Measurements from ENCODE around the gene BFAR. TPM values are rescaled to one million over a fixed set of nuclear protein-coding genes. Genes with fewer than 3 reads are reported as not detected.
A peak's percentile ranks its signal among the peaks of the same experiment; 100 is the strongest.
"Not testable (repeated sequence)": the region's sequence is repeated elsewhere in the genome, so short reads cannot be mapped to it uniquely, and the experiment has no call there.

The BFAR gene
- total RNA-seq, 2 experiments from 2014 or later, result 62.0 to 68.3 TPM

DNA sequence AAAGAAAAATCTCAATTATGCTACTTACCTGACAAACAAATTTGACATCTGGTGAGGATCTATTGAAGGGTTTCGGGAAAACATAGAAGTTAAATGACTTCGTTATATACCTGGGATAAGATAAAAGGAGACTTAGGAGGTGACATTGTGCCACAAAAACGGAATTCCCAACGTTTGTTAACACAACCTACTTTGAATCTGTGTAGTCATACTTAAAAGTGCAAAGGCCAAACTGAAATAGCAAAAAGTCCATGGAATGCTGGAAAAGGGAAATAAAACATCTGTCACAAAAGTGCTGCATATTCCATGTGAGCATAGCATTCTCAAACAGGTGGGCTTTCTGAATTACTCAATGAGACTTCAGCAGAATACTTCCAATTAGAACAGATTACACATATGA lies 5.7 kb upstream of the BFAR start:
- H3K4me1 Mint-ChIP-seq, result peaks cover 43% of the 10 kb centered on the region
- H3K27ac Mint-ChIP-seq, result no peak overlapping the region
- peaks cover 39% of the 10 kb centered on the region for H3K36me3 Mint-ChIP-seq (ENCODE audit: low read depth)
- POLR2A ChIA-PET, result no interaction called here
- peaks cover 2% of the 10 kb centered on the region for H3K9me3 Mint-ChIP-seq
- H3K27me3 Mint-ChIP-seq, result no peaks in the 10 kb centered on the region
- no peak for DNase-seq
- CTCF ChIA-PET, result interaction anchor here (1.4 kb wide), 1 partner anchor 16 kb away, joined by 4 read pairs; no protein-coding TSS in a partner anchor
- H3K4me3 Mint-ChIP-seq, result no peak overlapping the region

DNA sequence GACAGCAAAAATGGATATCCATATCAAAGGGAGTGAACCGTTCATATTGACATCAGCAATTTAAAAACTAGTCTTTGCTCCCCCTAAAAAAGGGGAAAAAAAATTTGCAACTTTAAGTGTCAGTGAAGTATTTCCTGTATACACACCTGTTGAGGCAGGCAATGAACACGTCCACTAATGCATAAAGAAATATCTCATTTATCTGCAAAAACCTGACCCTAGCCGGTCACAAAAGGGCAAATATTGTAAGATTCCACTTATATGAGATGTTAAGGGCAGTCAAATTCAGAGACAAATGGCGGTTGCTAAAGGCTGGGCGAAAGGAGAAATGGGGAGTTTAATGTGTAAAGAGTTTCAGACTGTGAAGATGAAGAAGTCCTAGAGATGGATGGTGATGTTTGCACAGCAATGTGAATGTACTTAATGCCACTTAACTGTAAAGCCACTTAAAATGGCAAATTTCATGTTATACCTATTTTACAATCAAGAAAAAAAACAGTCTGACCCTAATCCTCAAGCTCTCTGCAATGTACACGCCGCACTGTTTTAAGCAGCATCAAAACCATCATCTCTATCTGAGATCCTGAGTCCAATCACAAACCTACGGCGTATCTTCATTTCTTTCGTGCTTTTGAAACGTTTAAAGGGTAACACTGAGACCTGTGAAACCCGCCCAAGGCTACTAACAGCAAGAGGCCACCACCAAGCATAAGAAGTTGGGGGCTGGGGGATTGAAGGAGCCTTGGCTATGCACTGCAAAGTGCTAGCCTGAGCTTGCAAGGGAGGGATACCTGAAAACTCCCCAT lies 3.7 kb upstream of the BFAR start:
- DNase-seq, result no peak
- peaks cover 2% of the 10 kb centered on the region for H3K9me3 Mint-ChIP-seq
- peaks cover 46% of the 10 kb centered on the region for H3K4me1 Mint-ChIP-seq
- ChIA-PET CTCF (no interaction called here), POLR2A (no interaction called here)
- H3K36me3 Mint-ChIP-seq (ENCODE audit: low read depth), result peaks cover 37% of the 10 kb centered on the region
- peak overlapping the region; percentile 96 for H3K27ac Mint-ChIP-seq
- peak overlapping the region; percentile 89 for H3K4me3 Mint-ChIP-seq
- no peaks in the 10 kb centered on the region for H3K27me3 Mint-ChIP-seq

DNA sequence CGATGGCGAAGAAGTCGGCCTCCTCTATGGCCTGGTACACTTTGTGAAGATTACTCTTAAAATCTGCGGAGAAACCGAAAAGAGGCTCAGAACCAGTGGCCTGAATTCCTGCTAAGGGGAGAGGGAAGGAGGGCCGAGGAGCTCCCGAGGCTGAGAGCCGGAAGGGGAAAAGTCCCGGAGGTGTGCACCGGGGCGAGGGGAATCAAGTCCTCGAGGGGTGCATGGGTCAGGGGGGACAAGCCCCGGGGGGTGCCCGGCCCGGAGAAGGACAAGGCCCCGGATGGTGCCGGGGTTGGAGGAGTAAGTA lies 3.2 kb upstream of the BFAR start:
- POLR2A ChIA-PET, result no interaction called here
- peak overlapping the region; percentile 96 for H3K27ac Mint-ChIP-seq
- CTCF ChIA-PET, result interaction anchor here (1.0 kb wide), 1 partner anchor 14 kb away, joined by 6 read pairs; no protein-coding TSS in a partner anchor
- H3K36me3 Mint-ChIP-seq (ENCODE audit: low read depth), result peaks cover 35% of the 10 kb centered on the region
- peak overlapping the region; percentile 89 for H3K4me3 Mint-ChIP-seq
- no peak for DNase-seq
- peaks cover 2% of the 10 kb centered on the region for H3K9me3 Mint-ChIP-seq
- H3K4me1 Mint-ChIP-seq, result peaks cover 52% of the 10 kb centered on the region
- no peaks in the 10 kb centered on the region for H3K27me3 Mint-ChIP-seq

DNA sequence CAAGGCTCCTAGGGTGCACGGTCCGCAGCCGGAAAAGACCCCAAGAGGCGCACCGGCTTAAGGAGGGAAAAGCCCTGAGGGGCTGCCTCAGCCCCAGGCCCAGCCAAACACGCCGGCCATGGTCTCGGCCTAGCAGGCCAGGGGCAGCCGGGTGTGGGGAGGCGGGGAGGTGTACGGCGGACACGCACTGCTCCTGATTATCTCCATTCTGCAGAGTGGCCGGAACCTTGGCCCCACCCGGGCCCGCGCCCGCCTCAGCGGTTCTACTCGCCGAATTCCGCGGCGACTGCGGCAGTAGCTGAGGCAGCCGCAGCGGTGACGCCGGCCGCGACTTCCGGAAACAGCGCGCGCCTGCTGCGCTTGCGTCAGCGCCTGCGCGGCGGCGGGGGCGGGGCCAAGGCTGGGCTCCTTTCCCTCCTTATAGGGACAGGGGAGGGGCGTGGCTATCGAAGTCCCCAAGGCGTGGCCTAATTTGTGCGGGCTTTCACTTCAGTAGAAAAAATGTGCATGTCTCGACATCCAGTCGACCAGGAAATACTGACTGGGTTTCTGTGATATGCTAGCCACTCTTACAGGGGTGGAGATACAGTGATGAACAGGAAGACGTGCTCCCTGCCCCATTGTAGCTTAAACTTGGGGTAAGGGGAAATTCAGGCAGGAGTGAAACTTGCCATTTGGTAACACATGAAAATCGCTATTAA lies 2.7 kb upstream of the BFAR start, which contains the start of gene PARN:
Gene PARN, minus strand, starts transcription at position 342 of the 701 bp plus-strand sequence. Its CDS starts 135 bp downstream, at position 207.
- CTCF ChIA-PET, result interaction anchor here (1.0 kb wide), 1 partner anchor 13 kb away, joined by 6 read pairs; no protein-coding TSS in a partner anchor

DNA sequence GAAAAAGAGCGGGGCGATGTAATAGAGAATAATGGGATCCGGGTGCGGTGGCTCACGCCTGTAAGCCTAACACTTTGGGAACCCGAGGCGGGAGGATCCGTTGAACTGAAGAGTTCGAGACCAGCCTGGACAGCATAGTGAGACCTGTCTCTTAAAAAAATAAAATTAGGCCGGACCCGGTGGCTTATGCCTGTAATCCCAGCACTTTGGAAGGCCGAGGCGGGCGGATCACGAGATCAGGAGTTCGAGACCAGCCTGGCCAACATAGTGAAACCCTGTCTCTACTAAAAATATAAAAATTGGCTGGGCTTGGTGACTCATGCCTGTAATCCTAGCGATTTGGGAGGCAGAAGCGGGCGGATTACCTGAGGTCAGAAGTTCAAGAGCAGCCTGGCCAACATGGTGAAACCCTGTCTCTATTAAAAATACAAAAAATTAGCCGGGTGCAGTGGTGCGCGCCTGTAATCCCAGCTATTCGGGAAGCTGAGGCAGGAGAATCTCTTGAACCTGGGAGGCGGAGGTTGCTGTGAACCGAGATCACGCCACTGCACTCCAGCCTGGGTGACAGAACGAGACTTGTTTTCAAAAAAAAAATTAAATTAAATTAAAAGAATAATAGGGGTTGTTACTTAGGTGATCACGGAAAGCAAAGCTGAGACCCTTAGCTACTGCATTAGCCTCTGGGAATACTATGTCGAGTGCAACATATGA lies 2.0 kb upstream of the BFAR start:
- POLR2A ChIA-PET, DNase-seq, H3K9me3 Mint-ChIP-seq, H3K27me3 Mint-ChIP-seq: not testable (repeated sequence)
- peaks cover 57% of the 10 kb centered on the region for H3K4me1 Mint-ChIP-seq
- peaks cover 30% of the 10 kb centered on the region for H3K36me3 Mint-ChIP-seq (ENCODE audit: low read depth)
- H3K27ac Mint-ChIP-seq, result peak overlapping the region; percentile 96
- CTCF ChIA-PET, result interaction anchor here (1.0 kb wide), 1 partner anchor 13 kb away, joined by 6 read pairs; no protein-coding TSS in a partner anchor
- peak overlapping the region; percentile 89 for H3K4me3 Mint-ChIP-seq

More for the DNA sequence above, 2.7 kb upstream of the BFAR start, which contains the start of gene PARN:
- Mint-ChIP-seq H3K4me1 (peaks cover 57% of the 10 kb centered on the region), H3K27me3 (no peaks in the 10 kb centered on the region), H3K27ac (peak within 1 kb of the TSS; percentile 96), H3K9me3 (peaks cover 2% of the 10 kb centered on the region), H3K36me3 (ENCODE audit: low read depth) (peaks cover 35% of the 10 kb centered on the region), H3K4me3 (peak within 1 kb of the TSS; percentile 89)
- DNase-seq, result peak; percentile 98
- POLR2A ChIA-PET, result no interaction called here

DNA sequence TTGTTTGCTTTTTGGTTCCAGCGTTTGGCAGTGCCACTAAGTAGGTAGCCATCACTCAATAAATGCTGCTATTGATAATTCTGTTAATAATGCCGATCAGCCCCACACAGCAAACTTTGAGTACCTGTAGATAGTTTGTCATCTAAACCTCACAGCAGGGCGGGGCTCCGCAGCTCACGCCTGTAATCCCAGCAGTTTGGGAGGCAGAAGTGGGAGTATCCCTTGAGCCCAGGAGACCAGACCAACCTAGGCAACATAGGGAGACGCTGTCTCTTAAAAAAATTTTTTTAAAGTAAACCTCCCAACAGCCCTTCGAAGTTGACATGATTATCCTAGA lies 1.6 kb downstream of the BFAR start:
- peak overlapping the region; percentile 71 for H3K27ac Mint-ChIP-seq
- POLR2A ChIA-PET, result interaction anchor here (0.6 kb wide), 1 partner anchor 11 kb away, joined by 3 read pairs; no protein-coding TSS in a partner anchor
- CTCF ChIA-PET, result no interaction called here
- peaks cover 2% of the 10 kb centered on the region for H3K9me3 Mint-ChIP-seq
- no peak for DNase-seq
- peak overlapping the region; percentile 99 for H3K4me3 Mint-ChIP-seq
- H3K36me3 Mint-ChIP-seq (ENCODE audit: low read depth), result peaks cover 28% of the 10 kb centered on the region
- H3K4me1 Mint-ChIP-seq, result peaks cover 45% of the 10 kb centered on the region
- H3K27me3 Mint-ChIP-seq, result no peaks in the 10 kb centered on the region

DNA sequence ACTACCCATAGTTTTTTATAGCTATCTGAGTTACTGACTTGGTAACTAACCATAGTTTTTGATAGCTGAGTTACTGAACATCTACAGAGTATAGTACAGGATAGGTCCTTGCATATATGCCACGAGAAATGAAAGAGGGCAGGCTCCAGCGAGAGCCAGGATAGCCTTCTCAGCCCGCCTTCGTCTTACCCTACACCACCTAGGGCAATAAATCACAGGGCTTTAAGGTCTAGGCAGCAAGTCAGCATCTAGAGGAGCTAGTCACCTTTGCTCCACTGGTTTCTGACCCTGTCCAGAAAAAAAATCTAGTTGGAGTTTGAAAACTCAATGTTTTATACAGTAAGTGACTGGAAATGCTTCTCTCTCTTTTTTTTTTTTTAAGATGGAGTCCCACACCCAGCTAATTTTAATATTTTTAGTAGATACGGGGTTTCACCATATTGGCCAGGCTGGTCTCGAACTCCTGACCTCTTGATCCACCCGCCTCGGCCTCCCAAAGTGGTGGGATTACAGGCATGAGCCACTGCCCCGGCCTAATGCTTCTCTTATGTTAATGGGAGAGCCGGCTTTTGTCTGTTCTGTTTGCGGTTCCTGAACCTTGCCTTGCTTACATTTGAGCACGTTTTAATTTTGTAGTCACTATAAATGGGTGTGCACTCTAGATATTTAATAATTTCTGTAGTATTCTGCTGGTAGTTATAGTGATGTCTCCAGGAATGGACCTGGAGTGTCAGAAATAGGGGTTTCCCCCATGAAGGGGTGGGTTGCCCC lies 2.8 kb downstream of the BFAR start:
- H3K4me3 Mint-ChIP-seq, result no peak overlapping the region
- no peaks in the 10 kb centered on the region for H3K27me3 Mint-ChIP-seq
- ChIA-PET CTCF (no interaction called here), POLR2A (no interaction called here)
- peak overlapping the region; percentile 25 for H3K27ac Mint-ChIP-seq
- H3K36me3 Mint-ChIP-seq (ENCODE audit: low read depth), result peaks cover 35% of the 10 kb centered on the region
- H3K4me1 Mint-ChIP-seq, result peaks cover 42% of the 10 kb centered on the region
- DNase-seq, result no peak
- no peaks in the 10 kb centered on the region for H3K9me3 Mint-ChIP-seq

DNA sequence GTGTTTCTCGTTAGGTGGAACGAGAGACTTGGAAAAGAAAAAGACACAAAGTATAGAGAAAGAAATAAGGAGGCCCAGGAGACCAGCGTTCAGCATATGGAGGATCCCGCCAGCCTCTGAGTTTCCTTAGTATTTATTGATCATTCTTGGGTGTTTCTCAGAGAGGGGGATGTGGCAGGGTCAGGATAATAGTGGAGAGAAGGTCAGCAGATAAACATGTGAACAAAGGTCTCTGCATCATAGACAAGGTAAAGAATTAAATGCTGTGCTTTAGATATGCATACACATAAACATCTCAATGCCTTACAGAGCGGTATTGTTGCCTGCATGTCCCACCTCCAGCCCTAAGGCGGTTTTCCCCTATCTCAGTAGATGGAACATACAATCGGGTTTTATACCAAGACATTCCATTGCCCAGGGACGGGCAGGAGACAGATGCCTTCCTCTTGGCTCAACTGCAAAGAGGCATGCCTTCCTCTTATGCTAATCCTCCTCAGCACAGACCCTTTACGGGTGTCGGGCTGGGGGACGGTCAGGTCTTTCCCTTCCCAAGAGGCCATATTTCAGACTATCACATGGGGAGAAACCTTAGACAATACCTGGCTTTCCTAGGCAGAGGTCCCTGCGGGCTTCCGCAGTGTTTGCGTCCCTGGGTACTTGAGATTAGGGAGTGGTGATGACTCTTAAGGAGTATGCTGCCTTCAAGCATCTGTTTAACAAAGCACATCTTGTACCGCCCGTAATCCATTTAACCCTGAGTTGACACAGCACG lies 3.6 kb downstream of the BFAR start:
- peak overlapping the region; percentile 25 for H3K27ac Mint-ChIP-seq
- peaks cover 39% of the 10 kb centered on the region for H3K4me1 Mint-ChIP-seq
- DNase-seq, H3K9me3 Mint-ChIP-seq, POLR2A ChIA-PET, H3K4me3 Mint-ChIP-seq, CTCF ChIA-PET, H3K27me3 Mint-ChIP-seq: not testable (repeated sequence)
- H3K36me3 Mint-ChIP-seq (ENCODE audit: low read depth), result peaks cover 35% of the 10 kb centered on the region

DNA sequence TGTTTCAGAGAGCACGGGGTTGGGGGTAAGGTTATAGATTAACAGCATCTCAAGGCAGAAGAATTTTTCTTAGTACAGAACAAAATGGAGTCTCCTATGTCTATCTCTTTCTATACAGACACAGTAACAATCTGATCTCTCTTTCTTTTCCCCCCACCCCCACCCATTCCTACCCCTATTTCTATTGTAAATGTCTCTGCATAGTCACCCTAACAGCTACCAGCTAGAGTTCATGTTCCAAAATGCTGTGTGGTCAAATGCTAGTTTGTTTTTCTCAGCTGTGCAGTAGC lies 4.1 kb downstream of the BFAR start:
- POLR2A ChIA-PET, CTCF ChIA-PET, DNase-seq, H3K27ac Mint-ChIP-seq, H3K27me3 Mint-ChIP-seq, H3K9me3 Mint-ChIP-seq, H3K4me3 Mint-ChIP-seq: not testable (repeated sequence)
- Mint-ChIP-seq H3K4me1 (peaks cover 33% of the 10 kb centered on the region), H3K36me3 (ENCODE audit: low read depth) (peaks cover 35% of the 10 kb centered on the region)

DNA sequence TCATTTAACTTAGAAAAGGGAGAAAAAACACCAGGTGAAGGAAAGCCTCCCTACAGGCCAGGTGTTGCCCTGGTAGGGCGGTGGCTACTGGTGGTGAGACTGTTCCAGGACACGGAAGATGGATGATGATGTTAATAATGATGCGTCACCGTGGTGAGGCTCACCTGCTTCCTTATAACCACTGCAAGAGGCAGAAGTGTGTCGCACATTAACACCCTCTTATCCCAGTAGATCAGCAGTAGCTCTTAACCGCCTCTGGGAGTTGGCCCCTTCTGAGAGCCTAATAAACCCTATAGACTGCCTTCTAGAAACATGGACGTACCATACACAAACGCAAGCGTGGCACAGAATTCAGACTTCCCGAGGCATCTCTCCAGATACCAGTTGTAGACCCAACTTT lies 7.8 kb downstream of the BFAR start:
- H3K36me3 Mint-ChIP-seq (ENCODE audit: low read depth), result peaks cover 36% of the 10 kb centered on the region
- CTCF ChIA-PET, result interaction anchor here (0.5 to 0.6 kb wide), 2 partner anchors 35 to 801 kb away, joined by 3 read pairs; no protein-coding TSS in a partner anchor
- H3K9me3 Mint-ChIP-seq, result no peaks in the 10 kb centered on the region
- peaks cover 14% of the 10 kb centered on the region for H3K4me1 Mint-ChIP-seq
- no peak for DNase-seq
- no peaks in the 10 kb centered on the region for H3K27me3 Mint-ChIP-seq
- H3K4me3 Mint-ChIP-seq, result no peak overlapping the region
- no peak overlapping the region for H3K27ac Mint-ChIP-seq
- POLR2A ChIA-PET, result no interaction called here

DNA sequence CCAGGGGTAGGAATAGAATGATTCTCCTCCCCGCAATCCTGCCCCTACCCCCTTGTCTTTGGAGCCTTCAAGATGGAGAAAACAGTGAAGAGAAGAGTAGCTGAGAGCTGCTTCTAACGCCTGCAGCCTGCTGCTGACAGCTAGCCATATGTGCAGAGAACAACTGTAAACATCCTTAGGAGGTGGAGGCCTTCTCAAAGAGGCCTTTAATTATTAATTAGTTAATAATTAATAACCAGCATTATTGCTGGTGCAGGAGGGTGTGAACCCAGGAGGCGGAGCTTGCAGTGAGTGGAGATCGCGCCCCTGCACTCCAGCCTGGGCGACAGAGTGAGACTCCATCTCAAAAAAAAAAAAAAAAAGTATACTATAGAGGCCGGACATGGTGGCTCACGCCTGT lies 8.5 kb downstream of the BFAR start:
- peaks cover 34% of the 10 kb centered on the region for H3K36me3 Mint-ChIP-seq (ENCODE audit: low read depth)
- H3K9me3 Mint-ChIP-seq, result no peaks in the 10 kb centered on the region
- ChIA-PET CTCF (interaction anchor here (0.5 kb wide), 1 partner anchor 800 kb away, joined by 3 read pairs; no protein-coding TSS in a partner anchor), POLR2A (no interaction called here)
- H3K27me3 Mint-ChIP-seq, result no peaks in the 10 kb centered on the region
- H3K4me1 Mint-ChIP-seq, result peaks cover 9% of the 10 kb centered on the region
- no peak for DNase-seq
- H3K27ac Mint-ChIP-seq, result no peak overlapping the region
- no peak overlapping the region for H3K4me3 Mint-ChIP-seq

DNA sequence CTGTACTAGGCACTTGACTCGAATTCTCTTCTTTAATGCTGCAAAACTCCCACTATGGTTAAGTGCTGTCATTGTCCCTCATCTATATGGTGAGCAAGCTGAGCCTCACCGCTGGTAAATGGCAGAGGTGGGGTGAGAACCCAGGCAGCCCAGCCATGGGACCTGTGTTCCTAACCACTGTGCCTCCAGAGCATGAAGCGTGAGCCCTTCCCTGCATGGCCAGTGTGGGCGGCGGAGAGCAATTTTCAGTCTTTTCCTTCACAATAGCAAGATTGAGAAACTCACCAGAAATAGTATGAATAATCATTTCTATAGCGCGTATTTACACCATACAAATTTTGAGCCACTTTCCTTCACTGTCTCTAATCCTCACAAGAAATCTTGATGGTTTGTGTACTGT lies 9.2 kb downstream of the BFAR start:
- no peak overlapping the region for H3K27ac Mint-ChIP-seq
- H3K9me3 Mint-ChIP-seq, result no peaks in the 10 kb centered on the region
- H3K36me3 Mint-ChIP-seq (ENCODE audit: low read depth), result peaks cover 33% of the 10 kb centered on the region
- no peaks in the 10 kb centered on the region for H3K27me3 Mint-ChIP-seq
- H3K4me3 Mint-ChIP-seq, result no peak overlapping the region
- peaks cover 7% of the 10 kb centered on the region for H3K4me1 Mint-ChIP-seq
- POLR2A ChIA-PET, result no interaction called here
- CTCF ChIA-PET, result interaction anchor here (0.7 kb wide), 1 partner anchor 12 kb away, joined by 9 read pairs; no protein-coding TSS in a partner anchor
- DNase-seq, result no peak

Data from activated CD4-positive, alpha-beta T cell treated with anti-CD3 and anti-CD28 coated beads, Interleukin-2, amount 10 ng/mL, durations not matched to agents 7 days and 5 days (primary cell).